MCF 10A (cell line): ENCODE results near the gene PPP1R17. TPM values are rescaled to one million over a fixed set of nuclear protein-coding genes. Genes with fewer than 3 reads are reported as not detected.

Experiments used
- BruUV-seq: library from RNA; stranded (reverse); fragments of 400-500 nt; replicated peaks from 2 replicates; lab custom pipeline; 2021; lab: Mats Ljungman, UMichigan
- CTCF ChIA-PET: fragments of 300-600 bp; sonication (Branson Sonifier 250); formaldehyde crosslinking; extraction: SDS; loops from one replicate; lab custom pipeline; 2021; ENCODE audit warnings: antibody characterized with exemption, inconsistent platforms; lab: Yijun Ruan, JAX
- POLR2A ChIA-PET: fragments of 300-600, 350-650 bp; sonication (Branson Sonifier 250); formaldehyde crosslinking; extraction: SDS; loops from one replicate; lab custom pipeline; 2020; ENCODE audit warnings: antibody characterized with exemption, inconsistent platforms; lab: Yijun Ruan, JAX
- DNase-seq: peaks from one replicate; pipeline ENCODE4 v3.0.0-alpha.2; 2018; ENCODE audit not compliant: unreplicated experiment
- H3K27ac Mint-ChIP-seq: one replicate; pipeline ENCODE4 v1.8.0; 2022; ENCODE audit warnings: mild to moderate bottlenecking, low read depth, mixed read lengths; ENCODE audit not compliant: unreplicated experiment
- H3K27me3 Mint-ChIP-seq: one replicate; pipeline ENCODE4 v1.8.0; 2022; ENCODE audit warnings: mixed read lengths; ENCODE audit not compliant: insufficient read depth, unreplicated experiment
- H3K36me3 Mint-ChIP-seq: one replicate; pipeline ENCODE4 v1.8.0; 2022; ENCODE audit warnings: mild to moderate bottlenecking, moderate library complexity, mixed read lengths; ENCODE audit not compliant: insufficient read depth, unreplicated experiment
- H3K4me1 Mint-ChIP-seq: one replicate; pipeline ENCODE4 v1.8.0; 2022; ENCODE audit warnings: mixed read lengths; ENCODE audit not compliant: insufficient read depth, unreplicated experiment
- H3K4me3 Mint-ChIP-seq: one replicate; pipeline ENCODE4 v1.8.0; 2022; ENCODE audit warnings: mild to moderate bottlenecking, moderate library complexity, mixed read lengths; ENCODE audit not compliant: unreplicated experiment
- H3K9me3 Mint-ChIP-seq: one replicate; pipeline ENCODE4 v1.8.0; 2022; ENCODE audit warnings: mixed read lengths; ENCODE audit not compliant: unreplicated experiment
- CTCF ChIP-seq: fragments of 200-600 bp; IDR thresholded peaks from one replicate; pipeline ENCODE4 v1.8.0; 2022; ENCODE audit warnings: antibody characterized with exemption, mild to moderate bottlenecking; ENCODE audit not compliant: unreplicated experiment
- intact Hi-C: fragments of 100-400 bp; cut with micrococcal nuclease; formaldehyde crosslinking; loops from 2 replicates; pipeline ENCODE4 v1.14.1; 2022
- total RNA-seq: library from RNA; stranded (reverse); gene quantifications from 2 replicates; pipeline ENCODE4 v1.2.3, GENCODE V29; 2022

PPP1R17 gene
- total RNA-seq, 1 experiment from 2014 or later = not detected

GRCh38 chr7:31747553-31747952 lies 60.5 kb downstream of the PPP1R17 start:
- Mint-ChIP-seq H3K4me3 (no peak overlapping the region), H3K27me3 (peaks cover 13% of the 10 kb centered on the region), H3K36me3 (no peaks in the 10 kb centered on the region), H3K27ac (no peak overlapping the region), H3K4me1 (peaks cover 5% of the 10 kb centered on the region), H3K9me3 (no peaks in the 10 kb centered on the region)
- no peak for DNase-seq
- ChIA-PET POLR2A (no interaction called here), CTCF (interaction anchor here (1.0 to 2.5 kb wide), 3 partner anchors 456 to 464 kb away, joined by 3 to 13 read pairs (median 6); no protein-coding TSS in a partner anchor)
- intact Hi-C loops = loop anchor here (10.0 kb wide), 1 partner anchor 297 kb away; no protein-coding TSS in a partner anchor
- BruUV-seq = no TSS peak
- TF ChIP-seq CTCF = no peak

- intact Hi-C loops = loop anchor here (10.0 kb wide), 1 partner anchor 297 kb away; no protein-coding TSS in a partner anchor
- POLR2A ChIA-PET = no interaction called here
Observed at GRCh38 chr7:31748084-31748483, 61.1 kb downstream of the PPP1R17 start.

GRCh38 chr7:31751726-31752125 lies 64.7 kb downstream of the PPP1R17 start:
- Mint-ChIP-seq H3K4me1 (peaks cover 5% of the 10 kb centered on the region), H3K36me3 (no peaks in the 10 kb centered on the region), H3K27ac (no peak overlapping the region), H3K4me3 (no peak overlapping the region), H3K9me3 (no peaks in the 10 kb centered on the region), H3K27me3 (no peaks in the 10 kb centered on the region)
- ChIA-PET POLR2A (no interaction called here), CTCF (interaction anchor here (0.7 to 0.9 kb wide), 2 partner anchors 618 to 1529 kb away, joined by 3 read pairs; no protein-coding TSS in a partner anchor)
- intact Hi-C loops = no loop called here
- no peak for DNase-seq
- no peak for TF ChIP-seq CTCF
- no TSS peak for BruUV-seq

More at GRCh38 chr7:31748084-31748483, 61.1 kb downstream of the PPP1R17 start:
- H3K4me3 Mint-ChIP-seq = no peak overlapping the region
- no peak for DNase-seq
- CTCF ChIA-PET = interaction anchor here (0.5 to 2.5 kb wide), 6 partner anchors 441 to 1628 kb away, joined by 3 to 13 read pairs (median 3); no protein-coding TSS in a partner anchor
- TF ChIP-seq CTCF = no peak
- H3K27ac Mint-ChIP-seq = no peak overlapping the region
- no peaks in the 10 kb centered on the region for H3K9me3 Mint-ChIP-seq
- no TSS peak for BruUV-seq
- H3K27me3 Mint-ChIP-seq = peaks cover 8% of the 10 kb centered on the region
- H3K4me1 Mint-ChIP-seq = peaks cover 5% of the 10 kb centered on the region
- H3K36me3 Mint-ChIP-seq = no peaks in the 10 kb centered on the region

Other genes with a start within 250 kb of the PPP1R17 start
- not detected in 2 replicates for gene ITPRID1, start 173.1 kb upstream of the PPP1R17 start, total RNA-seq